ENCODE data around the gene PSAP.
A peak's percentile ranks its signal among the peaks of the same experiment; 100 is the strongest.

Gene PSAP

DNA sequence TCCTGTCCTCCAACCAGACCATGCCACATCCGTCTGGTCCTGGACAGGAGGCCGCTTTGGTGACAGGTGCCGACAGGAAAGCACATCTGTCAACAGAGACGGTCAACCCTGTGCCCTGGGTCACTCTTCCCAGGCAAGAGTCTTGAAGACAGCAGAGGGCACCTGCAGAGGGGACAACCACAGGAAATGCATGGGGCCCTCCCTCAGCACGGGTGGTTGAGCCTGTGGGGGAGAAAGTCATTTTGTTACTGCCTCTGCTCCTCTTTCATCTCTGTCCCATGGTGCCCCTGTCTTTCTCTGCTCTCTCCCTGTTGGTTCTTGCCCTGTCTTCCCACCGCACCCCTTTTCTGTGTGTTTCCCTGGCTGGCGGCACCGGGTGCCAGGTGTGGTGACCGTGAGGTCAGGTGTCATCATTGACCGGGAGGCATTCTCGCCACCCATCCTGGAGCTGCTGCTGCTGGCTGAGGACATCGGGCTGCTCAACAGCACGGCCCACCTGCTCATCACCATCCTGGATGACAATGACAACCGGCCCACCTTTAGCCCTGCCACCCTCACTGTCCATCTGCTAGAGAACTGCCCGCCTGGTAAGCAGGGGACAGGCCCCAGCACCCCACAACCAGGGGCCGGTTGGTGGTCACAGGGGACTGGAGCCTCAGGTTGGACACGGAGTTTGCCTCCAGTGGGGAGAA, 60.2 kb downstream of the PSAP start:
- TF ChIP-seq, protein P1, sequence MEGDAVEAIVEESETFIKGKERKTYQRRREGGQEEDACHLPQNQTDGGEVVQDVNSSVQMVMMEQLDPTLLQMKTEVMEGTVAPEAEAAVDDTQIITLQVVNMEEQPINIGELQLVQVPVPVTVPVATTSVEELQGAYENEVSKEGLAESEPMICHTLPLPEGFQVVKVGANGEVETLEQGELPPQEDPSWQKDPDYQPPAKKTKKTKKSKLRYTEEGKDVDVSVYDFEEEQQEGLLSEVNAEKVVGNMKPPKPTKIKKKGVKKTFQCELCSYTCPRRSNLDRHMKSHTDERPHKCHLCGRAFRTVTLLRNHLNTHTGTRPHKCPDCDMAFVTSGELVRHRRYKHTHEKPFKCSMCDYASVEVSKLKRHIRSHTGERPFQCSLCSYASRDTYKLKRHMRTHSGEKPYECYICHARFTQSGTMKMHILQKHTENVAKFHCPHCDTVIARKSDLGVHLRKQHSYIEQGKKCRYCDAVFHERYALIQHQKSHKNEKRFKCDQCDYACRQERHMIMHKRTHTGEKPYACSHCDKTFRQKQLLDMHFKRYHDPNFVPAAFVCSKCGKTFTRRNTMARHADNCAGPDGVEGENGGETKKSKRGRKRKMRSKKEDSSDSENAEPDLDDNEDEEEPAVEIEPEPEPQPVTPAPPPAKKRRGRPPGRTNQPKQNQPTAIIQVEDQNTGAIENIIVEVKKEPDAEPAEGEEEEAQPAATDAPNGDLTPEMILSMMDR (conservative IDR thresholded peaks at IDR 0.05; ENCODE audit: low read length) = no peak
- no peak for TF ChIP-seq EZH2phosphoT487 (IDR thresholded peaks at IDR 0.05; ENCODE audit: borderline replicate concordance)
- Histone ChIP-seq H3K9ac (ENCODE audit: low read depth, low read length, poor library complexity, severe bottlenecking) (peak overlapping the region; percentile 44), H3K9me3 (ENCODE audit: insufficient read depth, low read depth, low read length) (no peaks in the 10 kb centered on the region), H3F3A (ENCODE audit: low read depth) (no peaks in the 10 kb centered on the region), H3K36me3 (ENCODE audit: insufficient read depth, low read length) (no peaks in the 10 kb centered on the region), H3K9me2 (replicated peaks; ENCODE audit: low read depth, low read length) (no peaks in the 10 kb centered on the region), H4K20me1 (ENCODE audit: insufficient read depth, low read length, poor library complexity, severe bottlenecking) (no peaks in the 10 kb centered on the region), H3K4me2 (ENCODE audit: low read depth, low read length, poor library complexity, severe bottlenecking) (peak overlapping the region; percentile 55), H3K4me3 (ENCODE audit: low read length, poor library complexity, severe bottlenecking) (no peak overlapping the region), H3K79me2 (ENCODE audit: insufficient read depth, low read length) (no peaks in the 10 kb centered on the region), H3K4me1 (ENCODE audit: insufficient read depth, low read length, poor library complexity, severe bottlenecking) (peaks cover 13% of the 10 kb centered on the region), H3K27me3 (ENCODE audit: insufficient read depth, low read length, poor library complexity, severe bottlenecking) (no peaks in the 10 kb centered on the region), H2AFZ (ENCODE audit: low read length) (no peak overlapping the region)

- no peak overlapping the region for H3K9ac ChIP-seq (ENCODE audit: low read depth, low read length, poor library complexity, severe bottlenecking)
- peaks cover 13% of the 10 kb centered on the region for H3K4me1 ChIP-seq (ENCODE audit: insufficient read depth, low read length, poor library complexity, severe bottlenecking)
- H3F3A ChIP-seq (ENCODE audit: low read depth) = no peaks in the 10 kb centered on the region
- H3K79me2 ChIP-seq (ENCODE audit: insufficient read depth, low read length) = no peaks in the 10 kb centered on the region
- no peaks in the 10 kb centered on the region for H3K9me3 ChIP-seq (ENCODE audit: insufficient read depth, low read depth, low read length)
- H2AFZ ChIP-seq (ENCODE audit: low read length) = no peak overlapping the region
- TF ChIP-seq, protein P1 (conservative IDR thresholded peaks at IDR 0.05; ENCODE audit: low read length) = no peak
- TF ChIP-seq EZH2phosphoT487 (IDR thresholded peaks at IDR 0.05; ENCODE audit: borderline replicate concordance) = no peak
- H4K20me1 ChIP-seq (ENCODE audit: insufficient read depth, low read length, poor library complexity, severe bottlenecking) = no peaks in the 10 kb centered on the region
- no peak overlapping the region for H3K4me3 ChIP-seq (ENCODE audit: low read length, poor library complexity, severe bottlenecking)
- H3K27me3 ChIP-seq (ENCODE audit: insufficient read depth, low read length, poor library complexity, severe bottlenecking) = no peaks in the 10 kb centered on the region
- H3K9me2 ChIP-seq (replicated peaks; ENCODE audit: low read depth, low read length) = no peaks in the 10 kb centered on the region
- peak overlapping the region; percentile 55 for H3K4me2 ChIP-seq (ENCODE audit: low read depth, low read length, poor library complexity, severe bottlenecking)
- H3K36me3 ChIP-seq (ENCODE audit: insufficient read depth, low read length) = no peaks in the 10 kb centered on the region
These were observed 61.2 kb downstream of the PSAP start for GRCh38 chr10:71789871-71790270.

DNA sequence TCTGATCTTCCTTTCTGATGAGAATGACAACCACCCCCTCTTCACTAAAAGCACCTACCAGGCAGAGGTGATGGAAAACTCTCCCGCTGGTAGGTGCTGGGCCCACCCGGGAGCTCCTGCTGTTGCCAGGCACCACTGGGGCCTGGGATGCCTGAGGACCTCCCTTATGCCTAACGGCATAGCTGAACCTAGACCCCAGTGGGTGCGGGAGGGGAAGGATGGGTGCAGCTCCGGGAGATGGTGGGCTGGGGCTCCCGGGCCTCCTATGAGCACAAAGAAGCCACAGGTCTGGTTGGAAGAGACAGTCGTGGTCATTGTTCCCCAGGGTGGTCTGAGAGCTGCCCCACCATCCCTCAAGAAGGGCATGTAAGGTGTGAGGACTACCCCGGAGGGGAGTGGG, 62.1 kb downstream of the PSAP start:
- H3K36me3 ChIP-seq (ENCODE audit: insufficient read depth, low read length) = no peaks in the 10 kb centered on the region
- no peaks in the 10 kb centered on the region for H3K27me3 ChIP-seq (ENCODE audit: insufficient read depth, low read length, poor library complexity, severe bottlenecking)
- no peaks in the 10 kb centered on the region for H4K20me1 ChIP-seq (ENCODE audit: insufficient read depth, low read length, poor library complexity, severe bottlenecking)
- H3F3A ChIP-seq (ENCODE audit: low read depth) = no peaks in the 10 kb centered on the region
- TF ChIP-seq, protein P1 (conservative IDR thresholded peaks at IDR 0.05; ENCODE audit: low read length) = no peak
- TF ChIP-seq EZH2phosphoT487 (IDR thresholded peaks at IDR 0.05; ENCODE audit: borderline replicate concordance) = no peak
- no peak overlapping the region for H3K4me2 ChIP-seq (ENCODE audit: low read depth, low read length, poor library complexity, severe bottlenecking)
- H3K9me3 ChIP-seq (ENCODE audit: insufficient read depth, low read depth, low read length) = no peaks in the 10 kb centered on the region
- H3K4me3 ChIP-seq (ENCODE audit: low read length, poor library complexity, severe bottlenecking) = no peak overlapping the region
- no peak overlapping the region for H3K9ac ChIP-seq (ENCODE audit: low read depth, low read length, poor library complexity, severe bottlenecking)
- H2AFZ ChIP-seq (ENCODE audit: low read length) = no peak overlapping the region
- no peaks in the 10 kb centered on the region for H3K79me2 ChIP-seq (ENCODE audit: insufficient read depth, low read length)
- H3K4me1 ChIP-seq (ENCODE audit: insufficient read depth, low read length, poor library complexity, severe bottlenecking) = peaks cover 13% of the 10 kb centered on the region
- H3K9me2 ChIP-seq (replicated peaks; ENCODE audit: low read depth, low read length) = no peaks in the 10 kb centered on the region
